Glomerular endothelial cell (primary cell): ENCODE measurements around the gene TMEM60. TPM values are rescaled to one million over a fixed set of nuclear protein-coding genes. Genes with fewer than 3 reads are reported as not detected.
"Not testable (repeated sequence)": the region's sequence is repeated elsewhere in the genome, so short reads cannot be mapped to it uniquely, and the experiment has no call there.

Source experiments
- DNase-seq: peaks from one replicate; pipeline ENCODE4 v3.0.0-alpha.2; 2011; ENCODE audit warnings: low read depth, low spot score; ENCODE audit errors: extremely low read depth
- total RNA-seq: library from RNA; depleted of rRNA; stranded (reverse); fragments of >200 nt; gene quantifications from 2 replicates; pipeline ENCODE4 v1.2.3, GENCODE V29; 2015

The TMEM60 gene
- total RNA-seq, 1 donor from 2014 or later = 15.2 TPM

DNA sequence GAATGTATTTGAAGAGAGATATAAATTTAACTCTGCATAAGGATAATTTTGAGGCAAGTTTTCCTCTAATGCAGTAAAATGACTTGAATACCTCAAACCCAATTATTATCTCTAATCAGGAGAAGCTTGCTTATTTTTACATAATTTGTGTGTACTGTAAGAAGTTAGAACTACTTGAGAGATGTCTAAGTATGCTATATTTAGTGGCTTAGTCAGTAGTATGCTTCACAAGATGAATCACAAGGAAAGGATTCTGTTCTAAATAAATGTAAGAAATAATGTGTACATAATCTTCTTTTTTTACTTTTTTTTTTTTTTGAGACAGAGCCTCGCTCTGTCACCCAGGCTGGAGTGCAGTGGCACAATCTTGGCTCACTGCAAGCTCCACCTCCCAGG, 14.1 kb upstream of the TMEM60 start:
- no peak for DNase-seq

DNA sequence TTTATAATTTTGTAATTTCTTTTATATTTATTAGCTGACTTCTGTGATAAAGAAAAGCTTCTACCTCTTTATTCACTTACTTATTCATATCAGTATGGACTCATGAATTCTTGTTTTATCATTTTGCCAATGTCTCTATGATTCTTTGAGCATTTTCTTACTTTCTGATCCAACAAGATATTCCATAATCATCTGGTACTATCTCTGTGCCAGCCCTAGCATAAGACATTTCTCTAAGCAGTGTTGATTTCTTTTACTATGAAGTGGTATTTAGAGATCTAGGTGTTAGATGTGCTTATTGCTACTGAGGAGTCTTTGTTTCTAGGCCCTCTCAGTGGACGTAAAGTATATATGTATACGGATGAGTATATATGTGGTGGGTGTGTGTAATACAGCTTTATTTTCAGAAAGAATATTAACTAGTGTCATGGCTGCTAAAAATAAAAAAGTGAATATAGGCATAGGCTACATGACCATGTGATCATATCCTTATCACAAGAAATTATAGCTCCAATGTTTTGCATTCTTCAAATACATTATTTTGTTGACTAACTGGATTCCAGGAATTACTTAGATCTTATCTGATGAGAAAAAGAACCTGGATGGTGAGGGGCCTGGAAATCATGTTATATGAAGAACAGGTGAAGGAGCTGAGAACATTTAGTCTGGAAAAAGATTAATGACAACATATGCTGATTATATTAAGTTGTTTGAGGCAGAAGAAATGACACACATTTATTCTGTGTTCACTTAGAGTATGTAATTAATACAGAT, 13.5 kb upstream of the TMEM60 start:
- DNase-seq = no peak

DNA sequence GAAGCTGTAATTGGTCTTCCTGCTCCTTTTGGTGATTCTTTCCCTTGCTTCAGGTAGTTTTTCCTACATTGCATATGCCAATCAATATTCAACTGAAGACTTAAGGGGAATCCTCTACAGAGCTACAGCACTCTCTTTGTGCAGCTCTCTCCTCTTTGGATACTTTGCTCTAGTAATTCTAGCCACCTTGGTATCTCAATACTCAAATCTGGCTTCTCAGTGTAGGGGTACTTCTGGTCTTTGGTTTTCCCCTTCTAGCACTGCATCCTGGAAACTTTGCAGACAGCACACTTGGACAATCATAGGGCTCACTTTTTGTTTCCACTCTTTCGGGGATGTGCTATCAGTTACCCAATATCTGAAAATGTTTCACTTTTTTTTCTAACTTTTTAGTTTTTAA, 10.3 kb upstream of the TMEM60 start:
- DNase-seq = no peak

- DNase-seq = no peak
Measured at GRCh38 chr7:77806425-77806824, 8.2 kb upstream of the TMEM60 start.

- no peak for DNase-seq
Measured at GRCh38 chr7:77802557-77803405, 4.5 kb upstream of the TMEM60 start.

- DNase-seq = no peak
Measured at GRCh38 chr7:77800730-77801129, 2.5 kb upstream of the TMEM60 start.

DNA sequence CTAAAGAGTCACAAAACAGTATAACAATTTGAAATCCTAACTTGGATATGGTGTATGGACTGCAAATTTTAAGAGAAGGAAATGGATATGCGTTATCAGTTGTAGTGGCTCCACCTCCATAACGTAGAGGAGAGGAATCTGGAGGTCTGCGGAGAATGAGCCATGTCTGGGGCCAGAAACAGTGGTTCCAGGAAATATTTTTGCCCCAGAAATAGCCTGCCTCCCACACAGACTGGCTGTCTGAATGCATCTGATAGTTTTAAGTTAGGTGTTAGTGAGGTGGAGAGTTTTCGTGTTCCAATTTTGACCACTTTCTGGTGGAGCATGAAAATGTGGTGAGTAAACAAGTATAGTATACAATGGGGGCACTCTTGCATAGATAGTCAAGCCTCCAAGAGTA, 1.9 kb upstream of the TMEM60 start:
- no peak for DNase-seq

DNA sequence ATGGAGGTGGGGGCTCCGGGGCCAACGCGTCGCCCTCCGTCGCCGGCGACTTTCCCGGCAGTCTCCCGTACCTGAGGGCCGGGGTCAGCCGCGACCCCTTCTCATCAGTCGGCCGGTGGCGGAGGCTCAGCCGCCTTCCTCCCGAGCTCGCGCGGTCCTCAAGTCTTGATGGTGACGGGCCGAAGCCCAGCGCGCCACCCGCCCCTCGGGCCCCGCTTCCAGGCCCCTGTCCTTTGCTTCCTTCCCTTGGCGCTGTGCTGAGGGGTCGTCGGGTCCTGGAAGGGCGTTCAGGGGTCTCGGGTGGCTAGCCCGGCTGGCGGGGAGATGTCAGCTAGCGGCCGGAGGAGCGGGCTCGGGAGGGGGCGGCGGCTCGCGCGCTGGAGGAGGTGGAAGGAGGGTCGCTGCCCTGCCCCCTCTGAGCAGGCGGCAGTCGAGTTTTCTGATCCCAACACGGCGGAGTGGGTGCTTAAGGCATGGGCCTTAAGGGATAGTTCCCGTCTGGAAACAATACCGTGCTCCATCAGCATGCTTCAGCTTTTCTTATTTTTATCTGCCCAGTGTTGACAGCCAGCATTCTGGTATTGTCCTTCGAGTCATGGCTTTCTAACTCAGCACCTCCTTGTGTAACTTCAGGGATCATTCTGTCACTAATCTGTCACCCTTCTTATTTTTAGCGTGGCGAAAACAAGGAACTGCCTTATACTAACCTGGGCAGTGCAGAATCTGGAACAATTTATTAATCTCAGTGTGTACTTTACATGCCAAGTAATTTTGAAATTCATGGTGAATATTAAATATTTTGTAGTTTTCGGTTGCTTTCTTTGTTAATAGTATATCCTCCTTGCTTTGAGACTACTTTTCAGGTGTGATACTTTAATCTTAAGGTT, 1.1 kb upstream of the TMEM60 start:
- no peak for DNase-seq

- DNase-seq = no peak
Measured at GRCh38 chr7:77797734-77798393, 370 bp downstream of the TMEM60 start.

GRCh38 chr7:77796960-77797359, 1.3 kb downstream of the TMEM60 start:
- DNase-seq = no peak

DNA sequence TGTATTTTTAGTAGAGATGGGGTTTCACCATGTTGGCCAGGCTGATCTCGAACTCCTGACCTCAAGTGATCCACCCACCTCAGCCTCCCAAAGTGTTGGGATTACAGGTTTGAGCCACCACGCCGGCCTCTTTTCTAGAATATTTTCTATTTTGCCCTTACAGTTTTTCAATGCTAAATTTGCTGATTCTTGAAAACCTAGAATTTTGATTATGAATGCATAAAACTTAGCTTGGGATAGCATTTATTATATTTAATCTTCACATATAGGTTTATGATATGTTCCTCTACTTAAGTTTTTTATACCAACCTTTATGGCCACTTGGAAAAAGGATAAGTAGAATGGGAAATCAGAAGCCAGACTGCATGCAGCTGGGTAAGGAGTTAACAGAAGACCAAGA, 2.1 kb downstream of the TMEM60 start:
- no peak for DNase-seq

DNA sequence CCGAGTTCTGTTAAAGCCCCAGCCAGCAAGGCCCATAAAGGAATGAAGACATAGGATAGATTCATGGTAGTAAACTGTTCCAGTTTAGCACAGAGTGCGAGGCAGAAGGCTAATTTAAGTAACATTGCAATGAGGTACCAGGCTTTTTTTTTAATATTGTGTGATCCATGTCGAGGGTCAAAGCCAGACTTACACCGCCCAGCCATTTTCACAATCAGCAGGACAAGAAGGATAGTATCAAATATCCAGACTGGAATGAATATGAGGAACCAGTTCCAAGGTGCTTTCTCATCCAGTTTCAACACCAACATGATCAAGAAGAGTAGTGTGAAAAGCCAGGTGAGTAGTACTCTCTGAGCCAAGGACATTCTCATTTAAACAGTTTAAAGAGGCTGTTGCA, 4.2 kb downstream of the TMEM60 start:
- DNase-seq = no peak

DNA sequence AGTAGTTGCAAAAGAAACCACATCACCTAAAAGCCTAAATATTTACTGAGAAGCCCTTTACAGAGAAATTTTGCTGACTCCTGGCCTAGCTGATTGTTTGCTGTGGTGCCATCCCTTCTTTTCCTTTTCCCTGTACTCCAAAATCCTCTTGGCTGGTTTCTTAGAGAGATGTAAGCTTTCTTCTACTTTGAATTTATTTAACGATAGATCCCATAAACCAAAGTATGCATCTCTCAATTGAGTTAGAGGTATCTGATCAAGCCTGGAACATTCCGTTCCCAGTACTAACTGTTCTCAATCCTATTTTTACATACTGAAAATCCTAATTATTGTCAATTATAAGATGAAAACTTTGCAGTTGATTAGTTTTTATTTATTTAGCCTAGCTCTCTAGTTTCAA, 6.3 kb downstream of the TMEM60 start:
- no peak for DNase-seq

DNA sequence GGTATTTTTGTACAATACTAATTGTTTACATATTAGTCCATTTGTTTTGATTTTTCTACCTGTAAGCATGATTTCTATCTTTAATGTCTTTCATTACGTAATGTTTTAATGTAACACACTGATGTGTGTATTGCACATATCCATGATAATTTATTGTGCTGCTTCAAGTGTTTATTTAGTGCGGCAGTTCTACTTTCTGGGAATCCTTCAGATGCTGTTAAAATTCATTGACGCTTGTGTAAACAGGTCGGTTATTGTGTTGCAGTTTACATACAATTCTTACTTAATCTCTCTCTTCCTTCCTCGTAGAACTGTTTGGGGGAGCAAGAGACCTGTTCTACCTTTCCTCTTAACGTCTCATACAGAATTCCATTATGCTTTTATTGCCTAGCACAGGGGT, 6.9 kb downstream of the TMEM60 start:
- DNase-seq = no peak

GRCh38 chr7:77788327-77788902, 9.8 kb downstream of the TMEM60 start:
- no peak for DNase-seq

DNA sequence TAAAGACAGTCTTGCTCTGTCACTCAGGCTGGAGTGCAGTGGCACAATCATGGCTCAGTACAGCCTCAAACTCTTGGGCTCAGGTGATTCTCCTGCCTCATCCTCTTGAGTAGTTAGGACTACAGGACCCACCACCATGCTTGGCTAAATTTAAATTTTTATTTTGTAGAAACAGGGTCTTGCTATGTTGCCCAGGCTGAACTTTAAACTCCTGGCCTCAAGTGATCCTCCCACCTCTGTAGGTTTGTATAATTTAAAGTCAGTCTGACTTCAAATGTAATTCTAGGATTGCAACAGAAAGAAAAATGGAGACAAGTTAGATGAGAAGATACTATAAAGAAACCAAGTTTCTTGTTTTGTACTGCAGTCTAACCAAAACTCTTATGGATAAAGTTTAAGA, 11.5 kb downstream of the TMEM60 start:
- no peak for DNase-seq

DNA sequence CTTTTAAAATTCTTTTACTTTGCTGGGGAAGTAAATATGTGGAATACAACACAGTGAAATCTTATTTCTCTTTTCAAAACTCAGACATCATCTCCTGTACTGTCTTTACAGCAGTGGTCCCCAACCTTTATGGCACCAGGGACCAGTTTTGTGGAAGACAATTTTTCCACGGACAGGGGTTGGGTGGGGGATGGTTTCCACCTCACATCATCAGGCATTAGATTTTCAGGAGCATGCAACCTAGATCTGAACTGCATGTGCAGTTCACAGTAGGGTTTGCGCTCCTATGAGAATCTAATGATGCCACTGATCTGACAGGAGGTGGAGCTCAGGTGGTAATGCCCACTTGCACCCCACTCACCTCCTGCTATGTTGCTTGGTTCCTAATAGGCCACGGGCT, 12.2 kb downstream of the TMEM60 start:
- no peak for DNase-seq

DNA sequence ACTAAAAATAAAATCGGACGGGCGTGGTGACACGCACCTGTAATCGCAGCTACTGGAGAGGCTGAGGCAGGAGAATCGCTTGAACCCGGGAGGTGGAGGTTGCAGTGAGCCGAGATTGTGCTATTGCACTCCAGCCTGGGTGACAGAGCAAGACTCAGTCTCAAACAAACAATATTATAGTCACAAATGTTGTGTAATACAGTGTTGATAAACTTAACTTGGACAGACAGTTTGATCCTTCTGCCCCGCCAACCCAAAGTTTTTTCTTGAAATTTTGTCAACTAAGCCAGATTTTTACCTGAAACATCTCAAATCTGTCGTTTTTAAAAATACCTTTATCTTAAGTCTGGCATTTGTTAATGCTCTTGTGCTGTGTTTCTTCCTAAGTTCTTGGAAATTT, 13.8 kb downstream of the TMEM60 start:
- not testable (repeated sequence) for DNase-seq

- DNase-seq = no peak
Measured at GRCh38 chr7:77783545-77783944, 14.7 kb downstream of the TMEM60 start.

GRCh38 chr7:77783111-77783510, 15.1 kb downstream of the TMEM60 start:
- no peak for DNase-seq
